ENCODE data around the gene MFSD2B.
"Not testable (repeated sequence)": the region's sequence is repeated elsewhere in the genome, so short reads cannot be mapped to it uniquely, and the experiment has no call there.

The MFSD2B gene

DNA sequence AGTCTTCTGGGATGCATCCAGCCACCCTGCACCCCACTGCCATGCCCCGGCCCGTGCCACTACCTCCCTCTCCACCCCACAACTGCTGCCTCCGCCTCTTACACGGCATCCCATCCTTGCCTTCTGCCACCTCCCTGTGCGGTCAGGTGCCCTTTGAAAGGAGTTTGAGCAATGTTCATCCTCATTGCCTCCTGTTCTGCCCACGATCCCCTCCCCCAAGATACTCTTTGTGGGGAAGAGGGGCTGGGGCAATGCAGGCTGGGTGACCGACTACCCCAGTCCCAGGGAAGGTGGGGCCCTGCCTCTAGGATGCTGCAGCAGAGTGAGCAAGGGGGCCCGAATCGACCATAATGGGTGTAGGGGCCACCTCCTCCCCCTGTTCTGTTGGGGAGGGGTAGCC lies 8.4 kb downstream of the MFSD2B start:
- DNase-seq (ENCODE audit: low read depth), result no peak

GRCh38 chr2:24019729-24020128 lies 9.8 kb downstream of the MFSD2B start:
- DNase-seq (ENCODE audit: low read depth), result no peak

DNA sequence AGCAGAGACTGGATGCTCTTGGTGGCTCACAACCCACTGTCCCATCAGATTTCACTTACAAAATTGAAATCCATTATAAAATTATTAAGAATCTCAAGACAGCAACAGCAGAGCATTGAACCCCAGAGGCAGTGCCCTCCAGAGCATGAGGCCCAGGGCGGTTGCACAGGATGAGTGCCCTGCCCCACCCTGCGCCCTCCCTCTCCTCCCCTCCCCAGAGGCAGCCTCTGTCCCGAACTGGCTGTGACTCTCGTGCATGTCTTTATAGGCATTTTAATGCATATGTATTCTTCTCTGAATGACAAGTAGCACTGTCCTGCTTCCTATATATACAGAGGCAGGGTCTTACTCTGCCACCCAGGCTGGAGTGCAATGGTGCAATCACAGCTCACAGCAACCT lies 10.4 kb downstream of the MFSD2B start:
- no peak for DNase-seq (ENCODE audit: low read depth)

DNA sequence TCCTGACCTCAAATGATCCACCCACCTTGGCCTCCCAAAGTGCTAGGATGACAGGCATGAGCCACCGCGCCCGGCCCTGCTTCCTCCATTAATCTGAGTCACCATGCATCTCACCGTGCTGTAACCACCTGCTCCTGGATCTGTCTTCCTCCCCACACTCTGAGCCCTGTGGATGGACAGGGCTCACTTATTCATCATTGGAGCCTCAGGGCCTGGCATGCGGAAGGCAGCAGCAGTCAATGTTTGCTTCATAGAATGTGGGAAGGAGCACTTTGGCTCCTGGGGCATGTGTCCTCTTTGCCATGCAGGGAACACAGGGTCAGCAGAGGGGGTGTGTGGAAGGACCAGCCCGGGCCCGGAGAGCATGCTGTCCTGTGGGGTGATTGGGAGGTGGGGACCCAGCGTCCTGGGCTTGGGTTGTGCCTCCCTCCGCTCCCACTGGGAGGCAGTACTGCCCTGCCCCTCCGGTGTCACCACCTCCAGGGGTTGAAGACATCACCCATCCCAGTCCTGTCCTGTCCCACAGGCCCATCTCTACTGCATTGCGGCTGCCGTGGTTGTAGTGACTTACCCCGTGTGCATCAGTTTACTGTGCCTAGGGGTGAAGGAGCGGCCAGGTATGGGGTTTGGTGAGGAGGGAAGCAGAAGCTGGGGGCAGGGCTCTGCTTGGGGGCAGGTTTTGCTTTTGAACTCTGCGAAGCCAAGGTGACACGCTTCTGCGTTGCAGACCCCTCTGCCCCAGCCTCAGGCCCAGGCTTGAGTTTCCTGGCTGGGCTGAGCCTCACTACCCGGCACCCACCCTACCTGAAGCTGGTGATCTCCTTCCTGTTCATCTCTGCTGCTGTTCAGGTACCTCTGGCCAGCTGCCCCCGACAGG lies 11.5 kb downstream of the MFSD2B start:
- DNase-seq (ENCODE audit: low read depth), result no peak

GRCh38 chr2:24022324-24022974 lies 12.6 kb downstream of the MFSD2B start:
- no peak for DNase-seq (ENCODE audit: low read depth)

- no peak for DNase-seq (ENCODE audit: low read depth)
Observed at GRCh38 chr2:24022975-24023575, 13.2 kb downstream of the MFSD2B start.

- no peak for DNase-seq (ENCODE audit: low read depth)
Observed at GRCh38 chr2:24024018-24024417, 14.1 kb downstream of the MFSD2B start.

DNA sequence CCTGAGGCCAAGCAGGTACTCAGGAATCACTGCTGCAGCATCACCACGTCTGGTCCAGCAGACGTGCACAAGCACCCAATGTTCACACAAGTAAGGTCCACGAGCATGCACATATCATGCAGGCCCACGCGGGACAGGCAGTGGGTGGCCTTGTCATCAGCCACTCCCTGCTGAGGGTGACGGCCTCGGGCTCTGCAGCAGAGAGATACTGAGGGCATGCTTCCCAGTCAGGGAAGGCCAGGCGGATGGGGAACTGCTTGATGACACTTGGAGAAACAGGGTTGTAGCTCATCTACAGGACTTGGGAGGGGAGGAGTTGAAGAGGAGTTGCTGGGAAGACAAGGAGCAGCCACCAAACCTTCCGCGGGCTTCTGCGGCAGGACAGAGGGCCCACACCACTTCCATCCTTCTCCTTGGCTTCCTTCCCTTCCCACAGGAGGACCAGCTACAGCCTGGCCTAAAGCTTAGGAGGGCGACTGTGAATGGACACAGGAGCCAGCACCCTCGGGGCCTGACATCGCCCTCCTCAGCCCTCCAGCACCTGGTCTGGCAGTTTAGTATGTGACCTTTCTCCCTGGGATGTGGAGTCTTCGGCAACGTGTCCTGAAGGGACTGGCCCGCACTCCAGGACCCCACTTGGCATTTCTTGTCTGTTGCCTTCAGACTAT lies 15.2 kb downstream of the MFSD2B start:
- no peak for DNase-seq (ENCODE audit: low read depth)

DNA sequence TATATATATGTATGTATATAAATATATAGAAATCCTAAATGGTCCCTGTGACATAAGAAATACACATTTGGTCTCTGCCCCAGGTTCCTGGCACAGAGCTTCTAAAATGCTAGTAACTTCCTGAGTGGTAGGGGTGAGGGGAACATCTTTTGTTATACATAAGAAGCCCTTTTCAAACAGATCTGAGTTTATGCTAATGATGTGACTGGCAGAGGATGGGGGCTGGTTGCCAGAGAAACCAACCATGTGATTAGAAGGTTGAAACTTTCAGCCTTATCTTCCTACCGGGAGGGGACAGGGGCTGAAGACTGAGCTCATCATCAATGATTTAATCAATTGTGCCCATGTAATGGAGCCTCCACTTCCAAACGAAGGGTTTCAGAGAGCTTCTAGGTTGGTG lies 16.3 kb downstream of the MFSD2B start:
- DNase-seq (ENCODE audit: low read depth), result no peak

DNA sequence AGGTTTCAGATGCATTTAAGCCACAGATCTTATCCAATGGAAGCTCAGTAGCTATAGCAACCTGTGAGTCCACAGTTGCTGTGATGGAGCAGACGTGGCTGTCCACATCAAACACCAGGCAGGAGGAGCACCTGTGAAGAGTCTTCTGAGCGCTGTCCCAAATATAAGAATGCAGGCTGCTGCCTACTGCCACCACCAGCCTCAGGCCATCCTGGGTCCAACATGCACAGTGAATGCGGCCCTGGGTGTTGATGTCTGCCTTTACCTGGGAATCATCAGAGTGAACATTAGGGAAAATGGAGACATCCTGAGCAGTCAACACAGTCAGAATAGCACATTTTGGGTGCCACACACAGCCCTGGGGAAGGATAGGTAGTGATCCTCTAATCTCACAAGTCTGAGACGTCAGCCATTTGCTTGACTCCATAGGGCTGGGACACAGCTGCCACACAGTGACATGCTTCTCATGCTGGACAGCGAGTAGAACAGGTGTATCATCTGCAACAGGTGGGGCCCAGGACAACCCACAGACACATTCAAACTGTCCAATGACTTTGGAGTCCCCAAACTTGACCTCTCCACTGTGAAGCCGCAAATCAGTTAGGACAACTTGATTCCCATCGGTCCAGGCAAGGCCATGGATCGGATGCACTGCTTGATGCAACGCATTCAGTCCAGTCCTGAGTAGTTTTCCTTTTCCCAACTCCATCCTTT lies 29.1 kb downstream of the MFSD2B start:
- DNase-seq (ENCODE audit: low read depth), result no peak

GRCh38 chr2:24040511-24040910 lies 30.6 kb downstream of the MFSD2B start:
- no peak for DNase-seq (ENCODE audit: low read depth)

DNA sequence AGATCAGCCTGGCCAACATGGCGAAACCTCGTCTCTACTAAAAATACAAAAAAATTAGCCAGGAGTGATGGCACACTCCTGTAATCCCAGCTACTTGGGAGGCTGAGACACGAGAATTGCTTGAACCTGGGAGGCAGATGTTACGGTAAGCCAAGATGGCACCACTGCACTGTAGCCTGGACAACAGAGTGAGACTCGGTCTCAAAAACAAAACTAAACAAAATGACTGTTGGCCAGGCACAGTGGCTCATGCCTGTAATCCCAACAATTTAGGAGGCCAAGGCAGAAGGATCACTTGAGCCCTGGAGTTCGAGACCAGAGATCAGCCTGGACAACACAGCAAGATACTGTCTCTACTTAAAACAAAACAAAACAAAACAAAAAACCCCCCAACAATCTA lies 33.2 kb downstream of the MFSD2B start:
- not testable (repeated sequence) for DNase-seq (ENCODE audit: low read depth)

DNA sequence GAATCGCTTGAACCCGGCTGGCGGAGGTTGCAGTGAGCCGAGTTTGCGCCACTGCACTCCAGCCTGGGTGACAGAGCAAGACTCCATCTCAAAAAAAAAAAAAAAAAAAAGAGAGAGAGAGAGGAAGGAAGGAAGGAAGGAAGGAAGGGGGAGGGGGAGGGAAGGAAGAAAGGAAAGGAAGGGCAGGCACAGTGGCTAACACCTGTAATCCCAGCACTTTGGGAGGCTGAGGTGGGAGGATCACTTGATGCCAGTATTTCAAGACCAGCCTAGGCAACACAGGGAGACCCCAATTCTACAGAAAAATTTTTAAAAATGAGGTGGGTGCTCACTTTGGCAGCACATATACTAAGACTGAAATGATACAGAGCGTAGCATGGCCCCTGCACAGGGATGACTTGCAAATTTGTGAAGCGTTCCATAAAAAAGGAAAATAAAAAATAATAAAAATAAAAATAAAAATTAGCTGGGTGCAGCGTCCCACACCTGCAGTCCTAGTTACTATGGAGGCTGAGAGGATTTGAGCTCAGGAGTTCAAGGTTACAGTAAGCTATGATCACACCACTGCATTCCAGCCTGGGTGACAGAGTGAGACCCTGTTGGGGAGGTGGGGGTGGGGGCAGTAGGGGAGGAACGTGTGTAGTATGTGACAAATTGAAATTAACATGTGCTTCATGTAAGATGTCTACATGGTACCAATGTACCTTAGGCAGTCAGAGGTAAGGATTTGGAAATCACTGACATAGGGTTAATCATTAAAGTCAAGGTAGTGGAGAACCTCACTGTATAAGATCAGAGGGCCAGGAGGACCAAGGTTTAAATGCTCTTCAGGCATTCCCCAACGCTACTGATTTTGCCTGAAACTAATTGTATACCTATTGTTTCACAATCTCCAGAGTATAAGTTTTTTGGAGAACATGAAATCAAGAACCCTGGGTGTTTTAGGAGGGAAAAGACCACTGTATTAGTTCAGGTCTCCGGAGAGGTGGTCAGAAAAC lies 35.9 kb downstream of the MFSD2B start:
- no peak for DNase-seq (ENCODE audit: low read depth)

DNA sequence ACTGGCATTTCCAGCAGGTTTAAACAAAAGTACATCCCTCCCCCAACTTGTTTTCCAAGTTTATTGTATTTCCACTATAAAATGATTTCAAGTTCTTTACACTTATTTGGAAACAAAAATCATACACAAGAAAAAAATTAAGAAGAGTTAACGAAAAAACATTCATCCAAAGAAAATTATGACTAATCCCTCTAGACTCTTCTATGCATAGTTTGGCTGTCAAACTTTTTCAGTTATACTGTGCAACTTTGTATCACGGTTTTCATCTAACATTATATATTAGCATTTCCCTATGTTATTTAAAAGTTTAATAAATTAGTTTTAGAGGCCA lies 36.7 kb downstream of the MFSD2B start:
- DNase-seq (ENCODE audit: low read depth), result no peak

DNA sequence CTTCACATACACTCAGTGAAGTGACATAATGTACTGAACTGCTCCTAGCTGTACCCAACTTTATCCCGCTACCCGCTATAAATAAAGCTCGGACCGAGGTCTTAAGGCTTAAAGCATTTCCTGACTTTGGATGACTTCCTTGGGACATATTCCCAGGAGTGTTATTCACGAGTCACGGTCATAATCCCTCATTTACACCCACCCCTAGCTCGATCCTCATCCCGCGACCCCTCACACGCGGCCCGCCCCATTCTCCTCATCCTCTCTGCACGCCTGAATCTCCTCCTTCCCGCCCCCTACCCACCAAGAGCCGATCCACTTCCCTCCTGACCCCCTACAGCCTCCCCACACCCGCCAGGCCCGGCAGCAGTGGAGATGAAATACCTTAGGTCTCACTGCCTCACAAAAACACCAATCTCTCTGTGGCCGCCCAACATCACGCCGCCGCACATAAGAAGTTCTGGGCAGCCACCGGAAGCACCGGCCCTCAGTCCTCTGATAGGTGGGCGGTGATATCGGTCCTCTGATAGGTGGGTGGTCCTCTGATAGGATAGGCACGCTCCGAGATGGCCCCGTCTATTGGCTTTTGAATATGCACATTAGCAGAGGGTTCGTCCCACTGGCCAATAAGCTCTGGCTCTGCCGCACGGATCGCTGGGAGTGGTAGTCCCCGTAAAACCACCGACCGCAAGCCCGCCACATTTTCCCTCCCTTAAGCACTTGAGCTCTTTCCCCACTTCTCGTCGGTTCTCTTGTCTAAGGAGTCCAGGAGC lies 37.2 kb downstream of the MFSD2B start, which contains the start of gene WDCP:
WDCP (minus strand) TSS at position 462 of the 773 bp plus-strand sequence. CDS start 7,897 bp downstream, outside the sequence.
- DNase-seq (ENCODE audit: low read depth), result peak; percentile 95

- DNase-seq (ENCODE audit: low read depth), result no peak
Observed at GRCh38 chr2:24047703-24048033, 37.8 kb downstream of the MFSD2B start.

DNA sequence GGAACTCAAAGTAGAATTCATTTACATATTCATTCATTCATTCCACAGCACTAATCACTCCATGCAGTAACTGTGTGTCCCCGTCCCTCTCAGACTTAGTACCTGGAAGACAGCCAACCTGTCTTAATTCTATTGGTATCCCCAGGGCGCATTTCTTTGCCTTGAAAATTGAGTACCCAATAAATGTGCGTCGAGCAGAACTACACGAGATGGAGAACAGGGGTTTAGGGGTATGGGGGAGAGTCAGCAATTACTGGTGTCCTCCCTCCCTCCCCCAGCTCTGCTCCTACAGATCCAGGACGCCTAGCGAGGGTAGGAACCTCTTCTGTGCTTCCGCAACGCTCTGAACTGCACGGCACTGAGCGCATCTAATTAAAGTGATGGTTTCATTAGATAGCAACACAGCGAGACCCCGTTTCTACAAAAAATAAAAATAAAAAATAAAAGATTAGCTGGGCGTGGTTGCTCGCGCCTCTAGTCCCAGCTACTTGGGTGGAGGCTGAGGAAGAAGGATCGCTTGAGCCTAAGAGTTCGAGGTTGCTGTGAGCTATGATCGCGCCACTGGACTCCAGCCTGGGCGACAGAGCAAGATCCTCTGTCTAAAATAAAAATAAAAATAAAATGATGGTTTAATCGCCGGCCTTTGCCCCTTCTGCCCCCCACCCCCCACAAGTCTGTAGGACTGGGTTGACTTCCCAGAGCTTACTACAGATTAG lies 39.0 kb downstream of the MFSD2B start:
- peak; percentile 51 for DNase-seq (ENCODE audit: low read depth)

- no peak for DNase-seq (ENCODE audit: low read depth)
Observed at GRCh38 chr2:24049485-24050021, 39.7 kb downstream of the MFSD2B start, which contains the start of gene FKBP1B. TSS of gene FKBP1B (plus strand) at chr2:24049741. CDS start at chr2:24049850, 109 bp downstream.
